NCI-H146 (cell line): ENCODE results near the gene ATRN.
"Not testable (repeated sequence)": the region's sequence is repeated elsewhere in the genome, so short reads cannot be mapped to it uniquely, and the experiment has no call there.

ENCODE experiments used
- DNase-seq: peaks from one replicate; lab custom pipeline; 2025; lab: John Stamatoyannopoulos, UW

Gene ATRN

DNA sequence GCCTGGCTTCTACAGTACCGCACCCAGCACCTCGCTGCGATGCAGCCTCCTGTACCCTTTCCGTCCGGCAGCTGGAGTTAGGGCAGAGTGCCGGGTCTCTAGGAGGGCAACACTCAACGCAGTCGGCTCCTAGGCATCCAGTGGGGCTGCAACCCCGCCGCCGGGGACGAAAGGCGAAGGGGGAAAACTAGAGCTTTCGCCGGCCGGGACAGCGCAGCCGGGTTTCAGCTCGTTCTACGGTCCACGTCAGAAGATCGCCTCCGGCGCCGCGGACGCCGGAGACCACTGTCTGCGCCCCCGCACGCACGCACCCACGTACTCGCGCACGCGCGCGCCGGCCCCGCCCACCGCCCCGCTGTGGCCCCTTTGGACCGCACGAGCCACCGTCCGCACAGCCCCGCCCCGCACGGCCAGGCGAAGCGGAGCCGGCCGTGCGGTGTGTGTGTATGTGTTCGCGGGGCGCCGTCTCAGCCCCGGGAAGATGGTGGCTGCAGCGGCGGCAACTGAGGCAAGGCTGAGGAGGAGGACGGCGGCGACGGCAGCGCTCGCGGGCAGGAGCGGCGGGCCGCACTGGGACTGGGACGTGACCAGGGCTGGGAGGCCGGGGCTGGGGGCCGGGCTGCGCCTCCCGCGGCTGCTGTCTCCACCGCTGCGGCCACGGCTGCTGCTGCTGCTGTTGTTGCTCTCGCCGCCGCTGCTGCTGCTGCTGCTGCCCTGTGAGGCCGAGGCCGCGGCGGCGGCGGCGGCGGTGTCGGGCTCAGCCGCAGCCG lies at the start of gene ATRN:
ATRN (plus strand) TSS at position 392 of the 770 bp plus-strand sequence; CDS start at position 482, 90 bp downstream.
- peak; percentile 91 for DNase-seq

DNA sequence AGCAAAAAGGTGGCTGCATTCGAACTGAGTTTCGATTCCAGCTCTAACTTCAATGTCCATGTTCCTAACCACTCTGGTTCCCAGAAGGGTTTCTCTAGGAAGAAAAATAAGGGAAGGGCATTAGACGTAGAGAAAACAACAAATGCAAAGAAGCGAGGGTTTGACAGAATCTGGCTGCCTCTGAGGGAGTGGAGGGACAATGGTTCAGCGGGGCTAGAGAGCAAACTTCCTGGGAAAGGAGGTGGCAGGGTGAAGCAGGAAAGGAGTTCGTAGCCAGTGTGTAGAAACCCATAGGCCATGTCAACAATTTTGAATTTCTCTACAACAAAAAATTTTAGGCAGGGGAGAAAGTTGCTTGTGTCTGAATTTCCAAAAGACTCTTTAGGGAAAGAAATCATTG lies 48.8 kb upstream of the ATRN start:
- DNase-seq: no peak

DNA sequence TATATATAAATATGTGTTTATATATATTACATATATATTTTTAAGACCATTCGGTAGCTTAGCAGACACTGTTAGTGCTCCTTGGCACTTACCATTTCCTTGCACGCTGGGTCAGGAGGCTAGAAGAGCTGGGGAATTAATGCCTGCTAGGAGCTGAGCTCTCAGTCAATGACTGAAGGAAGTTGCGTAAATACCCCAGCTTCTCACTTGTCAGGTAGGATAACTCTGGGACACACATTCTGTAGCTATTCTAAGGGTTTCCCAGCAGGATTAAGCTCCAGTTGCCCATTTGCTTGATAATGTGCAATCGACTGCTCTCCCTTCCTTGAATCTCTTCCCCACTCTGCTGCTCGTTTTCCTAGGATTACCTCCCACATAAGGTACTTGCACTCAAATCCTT lies 47.7 kb upstream of the ATRN start:
- no peak for DNase-seq

DNA sequence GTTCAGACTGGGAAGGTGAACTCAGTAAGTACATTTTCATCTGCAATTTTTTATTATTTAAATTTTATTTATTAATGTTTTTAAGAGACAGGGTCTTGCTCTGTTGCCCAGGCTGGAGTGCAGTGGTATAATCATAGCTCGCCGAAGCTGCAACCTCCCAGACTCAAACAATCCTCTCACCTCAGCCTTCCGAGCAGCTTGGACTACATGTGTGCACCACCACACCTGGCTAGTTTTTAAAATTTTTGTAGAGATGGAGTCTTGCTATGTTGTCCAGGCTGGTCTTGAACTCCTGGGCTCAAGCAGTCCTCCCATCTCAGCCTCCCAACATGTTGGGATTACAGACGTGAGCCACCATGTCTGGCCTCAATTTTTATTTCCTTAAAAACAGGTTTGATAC lies 44.1 kb upstream of the ATRN start:
- DNase-seq: not testable (repeated sequence)

DNA sequence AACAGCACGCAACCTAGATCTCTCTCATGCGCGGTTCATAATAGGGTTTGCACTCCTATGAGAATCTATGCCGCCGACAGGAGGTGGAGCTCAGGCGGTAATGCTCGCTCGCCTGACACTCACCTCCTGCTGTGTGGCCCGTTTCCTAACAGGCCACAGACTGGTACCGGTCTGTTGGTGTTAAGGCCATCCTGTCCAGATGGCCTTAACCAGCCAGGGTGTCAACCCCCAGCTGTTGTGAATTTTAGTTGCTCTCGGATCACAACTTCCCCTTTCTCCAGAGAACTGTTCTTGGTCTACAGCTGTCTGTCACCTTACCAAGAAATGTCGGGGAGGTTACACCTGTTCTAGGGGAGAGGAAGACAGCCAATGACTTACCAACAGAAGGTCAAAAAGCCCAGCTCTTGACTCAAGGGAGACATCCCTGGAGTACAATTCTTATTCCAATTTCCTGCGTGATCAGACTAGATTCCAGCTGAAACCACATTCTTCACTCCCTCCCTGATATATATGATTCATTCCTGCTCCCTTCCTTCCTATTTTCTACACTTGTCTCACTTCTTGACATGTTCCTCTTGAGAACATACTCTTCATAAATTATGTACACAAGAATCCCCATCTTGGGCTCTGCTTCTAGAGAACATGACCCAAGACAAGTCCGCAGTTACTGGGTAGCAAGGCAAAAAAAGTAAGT lies 40.3 kb upstream of the ATRN start:
- no peak for DNase-seq

DNA sequence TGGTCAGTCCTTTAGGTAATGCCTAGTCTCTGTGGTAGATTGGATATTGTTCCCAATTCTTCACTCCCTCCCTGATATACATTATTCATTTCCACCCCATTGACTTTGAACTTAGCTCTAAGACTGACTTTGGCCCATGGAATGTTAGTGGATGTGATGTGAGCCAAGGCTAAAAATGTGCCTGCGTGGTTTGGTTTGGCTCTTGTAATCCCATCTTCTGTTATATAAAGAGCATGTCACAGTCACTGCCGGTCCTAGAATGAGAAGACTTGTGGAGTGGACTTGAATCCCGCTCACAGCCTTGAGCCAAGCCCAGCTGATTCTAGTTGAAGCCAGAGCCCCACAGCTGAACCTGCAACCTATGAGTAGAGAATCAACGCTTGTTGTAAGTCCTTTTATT lies 39.7 kb upstream of the ATRN start:
- DNase-seq: no peak

DNA sequence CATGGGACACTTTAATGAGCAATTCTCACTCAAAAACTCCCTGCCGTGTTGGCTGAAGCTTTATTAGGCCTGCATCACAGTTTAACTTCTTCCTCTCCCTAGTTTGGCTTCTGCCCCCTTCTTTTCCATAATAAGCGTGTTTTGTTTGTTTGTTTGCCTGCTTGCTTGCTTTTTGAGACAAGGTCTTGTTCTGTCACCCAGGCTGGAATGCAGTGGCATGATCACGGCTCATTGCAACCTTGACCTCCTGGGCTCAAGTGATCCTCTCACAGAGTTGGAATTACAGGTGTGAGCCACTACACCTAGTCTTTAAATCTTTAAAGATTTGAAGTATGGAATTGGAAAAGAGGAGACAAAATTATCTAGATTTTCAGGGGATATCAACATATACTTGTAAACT lies 38.0 kb upstream of the ATRN start:
- no peak for DNase-seq

DNA sequence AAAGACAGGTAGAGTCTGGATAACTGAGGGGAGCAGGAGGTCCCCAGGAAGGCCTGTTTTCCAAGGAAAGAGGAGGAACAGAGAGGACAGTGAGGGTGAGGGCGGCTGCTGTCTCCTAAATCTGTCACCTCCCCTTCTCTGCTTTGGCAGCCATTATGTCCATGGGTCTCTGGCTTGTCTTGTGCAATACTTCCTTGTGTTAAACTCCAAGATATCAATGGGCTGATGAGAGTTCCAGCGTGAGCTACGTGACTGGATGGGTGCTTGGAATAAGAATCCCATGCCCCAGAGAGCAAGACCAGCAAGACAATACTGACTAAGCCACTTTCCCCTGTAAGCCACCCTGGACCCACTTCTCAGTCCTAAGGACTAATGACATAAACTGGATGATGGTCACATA lies 37.1 kb upstream of the ATRN start:
- DNase-seq: no peak

DNA sequence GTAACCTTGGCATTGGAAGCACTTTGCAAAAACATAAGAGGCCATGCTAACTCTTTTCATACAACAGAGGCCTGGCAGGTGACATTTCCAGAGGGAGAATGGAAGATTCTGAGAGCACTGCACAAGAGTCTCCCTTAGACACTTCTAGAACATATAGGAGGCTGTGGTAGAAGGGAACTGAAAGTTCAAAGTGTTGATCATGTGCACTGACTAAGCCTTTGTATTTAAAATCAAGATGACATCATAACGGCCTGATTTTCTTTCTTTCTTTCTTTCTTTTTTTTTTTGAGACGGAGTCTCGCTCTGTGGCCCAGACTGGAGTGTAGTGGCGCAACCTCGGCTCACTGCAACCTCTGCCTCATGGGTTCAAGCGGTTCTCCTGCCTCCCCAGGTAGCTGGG lies 36.6 kb upstream of the ATRN start:
- DNase-seq: no peak

DNA sequence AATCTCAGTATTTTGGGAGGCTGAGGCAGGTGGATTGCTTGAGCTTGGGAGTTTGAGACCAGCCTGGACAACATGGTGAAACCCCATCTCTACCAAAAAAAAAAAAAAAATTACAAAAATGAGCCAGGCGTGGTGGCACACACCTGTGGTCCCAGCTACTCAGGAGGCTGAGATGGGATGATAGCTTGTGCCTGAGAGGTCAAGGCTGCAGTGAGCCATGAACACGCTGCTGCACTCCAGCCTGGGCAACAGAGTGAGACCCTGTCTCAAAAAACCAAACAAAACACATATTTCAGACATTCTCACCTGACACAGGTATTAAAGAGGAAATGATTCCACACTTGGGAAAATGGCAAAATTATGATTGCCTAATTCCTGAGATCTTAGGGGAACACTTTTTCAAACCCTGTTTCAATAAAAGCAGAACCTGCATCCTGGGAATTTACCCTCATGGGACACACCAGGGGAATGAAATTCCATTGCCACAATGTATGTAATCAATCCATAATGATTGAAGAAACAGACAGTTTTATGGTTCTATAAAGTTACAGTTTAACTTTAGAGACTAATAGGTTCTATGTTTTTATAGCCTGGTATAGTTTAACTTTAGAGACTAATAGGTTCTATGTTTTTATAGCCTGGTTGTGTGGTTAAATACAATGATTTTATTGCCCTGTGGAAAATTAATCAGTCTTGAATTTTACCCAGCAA lies 33.8 kb upstream of the ATRN start:
- DNase-seq: no peak

DNA sequence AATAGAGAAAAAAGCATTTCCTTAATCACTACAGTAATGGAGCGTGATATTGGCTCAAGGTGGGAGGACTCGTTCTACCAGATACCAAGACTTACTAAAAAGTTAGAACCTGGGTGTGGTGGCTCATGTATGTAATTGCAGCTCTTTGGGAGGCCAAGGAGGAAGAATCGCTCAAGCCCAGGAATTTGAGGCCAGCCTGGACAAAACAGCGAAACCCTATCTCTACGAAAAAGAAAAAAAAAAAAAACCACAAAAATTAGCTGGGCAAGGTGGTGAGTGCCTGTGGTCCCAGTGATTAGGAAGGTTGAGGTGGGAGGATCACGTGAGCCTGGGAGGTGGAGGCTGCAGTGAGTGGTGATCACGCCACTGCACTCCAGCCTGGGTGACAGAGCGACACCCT lies 24.0 kb upstream of the ATRN start:
- DNase-seq: no peak

DNA sequence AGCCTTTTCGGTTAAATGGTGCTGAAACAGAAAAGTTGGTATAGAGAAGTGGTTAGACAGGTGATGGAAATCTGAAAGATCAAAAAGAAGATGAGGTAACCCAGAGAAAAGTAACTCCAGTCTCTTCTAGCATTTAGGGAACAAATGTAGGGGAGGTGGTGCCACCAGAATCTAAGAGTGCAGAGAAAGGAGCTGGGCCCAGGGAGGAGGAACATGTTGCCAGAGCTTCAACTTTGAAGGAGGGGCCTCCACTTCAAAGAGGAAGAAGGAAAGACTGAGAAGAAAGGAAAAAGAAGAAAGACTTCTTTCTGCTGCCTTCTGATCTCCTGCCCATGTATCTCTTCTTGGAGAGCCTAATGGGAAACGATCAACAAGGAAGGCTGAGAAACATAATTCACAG lies 23.5 kb upstream of the ATRN start:
- DNase-seq: no peak

DNA sequence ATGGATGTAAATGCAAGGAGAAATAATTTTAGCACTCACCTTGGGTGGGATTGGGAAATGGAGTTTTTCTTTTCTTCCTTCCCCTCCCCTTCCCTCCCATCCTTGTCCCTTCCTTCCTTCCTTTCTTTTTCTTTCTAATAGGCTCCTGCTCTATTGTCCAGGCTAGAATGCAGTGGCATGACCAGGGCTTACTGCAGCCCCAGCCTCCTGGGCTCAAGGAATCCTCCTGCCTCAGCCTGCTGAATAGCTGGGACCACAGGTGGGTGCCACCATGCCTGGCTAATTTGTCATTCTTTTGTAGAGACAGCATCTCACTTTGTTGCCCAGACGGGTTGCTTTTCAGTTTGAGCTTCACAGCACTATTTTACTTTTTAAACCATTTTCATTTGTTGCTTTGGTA lies 21.5 kb upstream of the ATRN start:
- no peak for DNase-seq

DNA sequence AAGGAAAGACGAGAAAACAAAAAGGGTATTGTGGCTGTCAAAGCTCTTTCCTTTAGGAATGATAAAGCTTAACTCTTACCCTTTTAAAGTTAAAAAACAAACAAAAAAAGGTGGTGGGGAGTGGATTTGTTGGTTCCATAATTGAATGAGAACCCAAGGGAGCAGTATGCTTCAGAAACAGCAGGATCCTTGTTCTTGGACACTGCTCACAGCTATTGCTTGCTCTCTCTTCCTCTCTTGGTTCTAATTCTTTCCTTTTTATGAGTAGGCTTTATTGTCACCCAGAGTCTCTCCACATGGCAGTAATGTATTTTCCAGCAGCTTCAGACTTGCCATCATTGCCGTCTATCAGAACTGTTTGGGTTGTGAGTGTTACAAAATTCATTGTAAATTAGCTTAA lies 18.7 kb upstream of the ATRN start:
- no peak for DNase-seq

DNA sequence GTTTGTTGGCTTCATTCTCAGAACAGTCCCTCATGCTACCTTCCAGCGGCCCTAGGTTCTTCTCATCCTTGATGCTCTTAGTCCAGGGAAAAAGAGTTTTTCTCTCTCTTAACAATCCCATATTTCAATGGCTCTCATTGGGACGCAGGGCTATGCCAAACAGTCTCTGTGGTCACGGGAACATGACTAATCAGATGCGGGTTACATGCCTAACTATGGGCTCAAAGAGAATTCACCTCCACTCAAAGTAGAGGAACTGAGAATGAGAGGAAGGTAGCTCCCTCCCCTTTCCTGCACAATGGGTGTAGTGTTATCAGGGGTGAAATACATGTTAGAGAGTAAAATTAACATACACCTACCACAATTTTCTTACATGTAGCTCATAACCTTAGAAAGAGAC lies 18.1 kb upstream of the ATRN start:
- no peak for DNase-seq

DNA sequence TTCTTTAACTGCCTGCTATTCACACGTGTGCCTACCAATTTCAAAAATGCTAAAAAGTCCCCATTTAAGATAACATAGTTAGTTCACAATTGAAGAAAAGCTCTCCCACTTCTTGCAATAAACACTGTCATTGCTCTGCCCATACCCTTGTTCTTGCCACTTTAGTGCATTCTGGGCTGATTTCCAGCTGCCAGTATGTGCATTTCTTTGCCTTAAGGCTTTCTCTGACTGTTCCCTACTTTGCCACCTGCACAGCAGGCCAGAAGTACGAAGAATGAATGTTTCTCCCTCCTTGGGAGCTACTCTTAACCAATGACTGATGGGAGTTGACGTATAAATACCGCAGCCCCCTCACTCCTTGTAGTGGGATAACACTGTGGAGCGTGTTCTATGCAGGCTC lies 16.0 kb upstream of the ATRN start:
- DNase-seq: no peak

DNA sequence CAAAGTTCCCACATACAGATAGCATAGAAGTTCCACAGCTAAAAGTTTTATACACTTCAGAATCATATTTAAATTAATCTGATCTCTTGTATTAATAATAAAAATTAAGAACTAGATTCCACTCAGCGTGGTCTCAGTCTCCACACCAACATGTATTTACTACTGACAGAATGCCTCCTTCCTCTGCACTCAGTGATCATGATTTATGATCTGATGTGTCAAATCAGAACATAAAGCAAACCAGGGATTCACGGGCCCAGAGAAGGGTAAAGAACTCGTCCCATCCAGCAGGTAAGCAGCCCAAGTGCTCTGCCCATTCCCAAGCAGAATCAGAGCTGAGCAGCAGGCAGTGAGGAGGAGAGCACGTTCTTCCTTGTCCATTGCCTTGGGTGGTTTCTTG lies 14.2 kb upstream of the ATRN start:
- DNase-seq: no peak

DNA sequence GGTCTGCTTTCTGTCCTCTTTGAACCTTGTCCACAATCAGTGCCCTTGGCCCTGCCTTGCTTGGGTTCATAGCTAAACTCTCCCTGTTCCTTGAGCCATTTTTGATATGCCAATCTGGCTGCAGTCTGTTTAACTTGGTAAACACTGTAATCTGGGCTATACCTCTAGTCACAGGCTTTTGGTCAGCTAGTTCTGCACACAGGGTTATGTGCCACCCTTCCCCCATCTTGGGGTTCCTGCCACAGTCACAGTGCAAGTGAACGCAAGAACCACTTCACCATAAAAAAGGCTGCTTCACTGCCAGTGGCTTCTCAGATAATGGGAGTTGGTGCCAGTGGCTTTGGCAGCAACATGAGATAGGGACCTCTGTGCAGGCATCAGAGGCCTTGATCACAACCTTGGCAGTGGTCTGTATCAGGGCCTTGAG lies 10.9 kb upstream of the ATRN start:
- DNase-seq: no peak

DNA sequence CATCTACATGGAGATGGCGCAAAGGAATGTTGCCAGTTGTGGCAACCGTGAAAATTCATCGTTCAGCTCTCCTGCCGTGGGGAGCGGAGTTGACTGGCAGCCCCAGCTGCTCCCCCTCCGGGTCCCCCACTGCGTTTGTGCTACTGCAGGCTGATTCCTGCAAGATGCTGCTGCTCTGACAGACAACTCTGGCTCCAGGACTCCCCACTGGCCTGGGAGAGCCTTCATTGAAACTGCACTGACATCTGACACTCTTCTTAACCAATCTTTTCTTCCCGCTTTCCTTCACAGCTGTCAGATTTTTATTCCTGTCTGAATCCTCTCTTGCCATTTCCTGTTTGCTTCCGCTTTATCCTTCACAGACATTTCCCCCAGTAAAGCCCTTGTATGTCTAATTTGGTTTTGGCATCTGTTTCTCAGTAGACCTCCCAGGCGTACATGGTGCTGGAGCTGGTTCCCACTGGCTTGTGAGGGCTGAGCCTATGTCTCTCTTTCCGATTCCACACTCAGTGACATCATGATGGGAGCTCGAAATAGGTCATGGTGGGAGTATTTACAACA lies 9.5 kb upstream of the ATRN start:
- DNase-seq: no peak

DNA sequence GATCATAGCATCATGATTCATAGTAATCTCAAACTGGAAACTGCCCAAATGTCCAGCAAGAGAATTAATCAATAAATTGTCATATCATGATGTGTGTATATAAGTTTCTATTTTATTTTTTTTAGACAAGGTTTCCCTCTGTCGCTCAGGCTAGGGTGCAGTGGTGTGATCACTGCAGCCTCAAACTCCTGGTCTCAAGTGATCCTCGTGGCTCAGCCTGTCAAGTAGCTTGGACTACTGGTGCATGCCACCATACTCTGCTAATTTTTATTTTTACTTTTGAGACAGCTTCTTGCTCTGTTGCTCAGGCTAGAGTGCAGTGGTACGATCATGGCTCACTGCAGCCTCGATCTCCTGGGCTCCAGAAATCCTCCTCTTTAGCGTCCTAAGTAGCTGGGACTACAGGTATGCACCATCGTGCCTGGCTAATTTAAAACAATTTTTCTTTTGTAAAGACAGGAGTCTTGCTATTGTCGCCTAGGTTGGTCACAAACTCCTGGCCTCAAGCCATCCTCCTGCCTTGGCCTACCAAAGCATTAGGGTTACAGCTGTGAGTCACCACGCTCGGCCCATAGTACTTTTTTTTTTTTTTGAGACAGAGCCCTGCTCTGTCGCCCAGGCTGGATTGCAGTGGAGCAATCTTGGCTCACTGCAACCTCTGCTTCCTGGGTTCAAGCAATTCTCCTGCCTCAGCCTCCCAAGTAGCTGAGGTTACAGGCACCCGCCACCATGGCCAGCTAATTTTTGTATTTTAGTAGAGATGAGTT lies 8.7 kb upstream of the ATRN start:
- DNase-seq: no peak

DNA sequence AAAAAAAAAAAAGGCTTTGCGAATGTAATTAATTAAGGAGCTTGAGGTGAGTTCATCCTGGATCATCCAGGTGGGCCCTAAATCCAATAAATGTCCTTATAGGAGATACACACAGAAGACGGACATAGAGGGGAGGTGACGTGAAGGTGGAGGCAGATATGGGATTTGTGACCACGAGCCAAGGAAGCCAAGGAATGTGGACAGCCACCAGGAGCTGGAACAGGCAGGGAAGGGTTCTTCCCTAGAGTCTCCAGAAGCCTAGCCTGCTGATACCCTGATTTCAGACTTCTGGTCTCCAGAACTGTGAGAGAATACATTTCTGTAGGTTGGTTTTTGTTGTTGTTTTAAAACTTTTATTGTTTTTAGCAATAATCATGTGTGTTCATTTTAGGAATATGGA lies 6.7 kb upstream of the ATRN start:
- no peak for DNase-seq

DNA sequence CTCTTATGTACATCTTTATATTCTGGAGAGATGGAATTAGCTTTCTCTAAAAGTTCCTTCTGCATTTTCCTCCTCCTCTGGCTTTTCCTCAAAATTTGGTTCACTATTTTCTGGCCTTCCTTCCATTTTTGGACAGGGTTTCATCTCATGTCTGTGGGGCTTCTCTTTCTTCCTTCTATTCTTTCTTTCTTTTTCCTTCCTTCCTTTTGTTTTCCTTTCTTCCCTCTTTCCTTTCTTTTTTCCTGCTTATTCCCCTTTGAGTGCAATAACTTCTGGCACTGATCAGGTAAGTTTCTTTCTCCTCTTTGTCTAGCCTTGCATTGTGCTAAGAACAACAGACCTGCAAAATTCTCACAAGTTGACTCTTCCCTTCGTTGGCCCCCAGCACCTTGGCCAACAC lies 5.5 kb upstream of the ATRN start:
- DNase-seq: no peak
